HEK293T (cell line): ENCODE data around the gene SEMA3B.

Source experiments
- CTCF ChIA-PET: fragments of 350-600 bp; formaldehyde crosslinking; extraction: SDS; loops from one replicate; lab custom pipeline; 2021; ENCODE audit warnings: antibody characterized with exemption, inconsistent platforms; lab: Yijun Ruan, JAX
- POLR2A ChIA-PET: fragments of 350-600 bp; formaldehyde crosslinking; extraction: SDS; loops from one replicate; lab custom pipeline; 2020; ENCODE audit warnings: antibody characterized with exemption, inconsistent platforms; lab: Yijun Ruan, JAX
- DNase-seq: peaks from one replicate; pipeline ENCODE4 v3.0.0; 2012; ENCODE audit warnings: mixed read lengths; ENCODE audit errors: extremely low spot score
- ARNT ChIP-seq: fragments of 450-650 bp; IDR thresholded peaks from 2 replicates; pipeline ENCODE4 v1.6.1; 2017; ENCODE audit warnings: mild to moderate bottlenecking
- BHLHE40 ChIP-seq: fragments of 450-650 bp; IDR thresholded peaks from 2 replicates; pipeline ENCODE4 v1.6.1; 2016; ENCODE audit warnings: mild to moderate bottlenecking, moderate library complexity, borderline replicate concordance
- CTBP1 ChIP-seq: fragments of 450-650 bp; IDR thresholded peaks from 2 replicates; pipeline ENCODE4 v1.6.1; 2016; ENCODE audit warnings: borderline replicate concordance
- ELF4 ChIP-seq: fragments of 450-650 bp; IDR thresholded peaks from 2 replicates; pipeline ENCODE4 v1.6.1; 2017; ENCODE audit warnings: antibody characterized with exemption
- FOXA1 ChIP-seq: fragments of 450-650 bp; IDR thresholded peaks from 2 replicates; pipeline ENCODE4 v1.6.1; 2016; ENCODE audit warnings: mild to moderate bottlenecking
- FOXK2 ChIP-seq: fragments of 450-650 bp; IDR thresholded peaks from 2 replicates; pipeline ENCODE4 v1.6.1; 2016; ENCODE audit warnings: mild to moderate bottlenecking
- FOXM1 ChIP-seq: fragments of 450-650 bp; IDR thresholded peaks from 2 replicates; pipeline ENCODE4 v1.6.1; 2017; ENCODE audit warnings: mild to moderate bottlenecking, borderline replicate concordance
- HDGF ChIP-seq: fragments of 450-650 bp; IDR thresholded peaks from 2 replicates; pipeline ENCODE4 v1.6.1; 2017; ENCODE audit warnings: antibody characterized with exemption, borderline replicate concordance
- L3MBTL2 ChIP-seq: fragments of 450-650 bp; conservative IDR thresholded peaks from 2 replicates; pipeline ENCODE4 v1.6.1; 2016; ENCODE audit warnings: mild to moderate bottlenecking
- LEF1 ChIP-seq: fragments of 450-650 bp; IDR thresholded peaks from 2 replicates; pipeline ENCODE4 v1.6.1; 2017; ENCODE audit warnings: mild to moderate bottlenecking, borderline replicate concordance
- NFRKB ChIP-seq: fragments of 450-650 bp; IDR thresholded peaks from 2 replicates; pipeline ENCODE4 v1.6.1; 2016; ENCODE audit warnings: mild to moderate bottlenecking, moderate library complexity
- SP1 ChIP-seq: fragments of 450-650 bp; IDR thresholded peaks from 2 replicates; pipeline ENCODE4 v1.6.1; 2017
- SUZ12 ChIP-seq: fragments of 450-650 bp; IDR thresholded peaks from 2 replicates; pipeline ENCODE4 v1.6.1; 2016; ENCODE audit warnings: mild to moderate bottlenecking
- TARDBP ChIP-seq: fragments of 450-650 bp; IDR thresholded peaks from 2 replicates; pipeline ENCODE4 v1.6.1; 2016
- ZNF384 ChIP-seq: fragments of 450-650 bp; IDR thresholded peaks from 2 replicates; pipeline ENCODE4 v1.6.1; 2016
- TF ChIP-seq, protein P1 (sequence below): fragments of 450-650 bp; IDR thresholded peaks from 2 replicates; pipeline ENCODE4 v1.6.1; 2016

SEMA3B gene

DNA sequence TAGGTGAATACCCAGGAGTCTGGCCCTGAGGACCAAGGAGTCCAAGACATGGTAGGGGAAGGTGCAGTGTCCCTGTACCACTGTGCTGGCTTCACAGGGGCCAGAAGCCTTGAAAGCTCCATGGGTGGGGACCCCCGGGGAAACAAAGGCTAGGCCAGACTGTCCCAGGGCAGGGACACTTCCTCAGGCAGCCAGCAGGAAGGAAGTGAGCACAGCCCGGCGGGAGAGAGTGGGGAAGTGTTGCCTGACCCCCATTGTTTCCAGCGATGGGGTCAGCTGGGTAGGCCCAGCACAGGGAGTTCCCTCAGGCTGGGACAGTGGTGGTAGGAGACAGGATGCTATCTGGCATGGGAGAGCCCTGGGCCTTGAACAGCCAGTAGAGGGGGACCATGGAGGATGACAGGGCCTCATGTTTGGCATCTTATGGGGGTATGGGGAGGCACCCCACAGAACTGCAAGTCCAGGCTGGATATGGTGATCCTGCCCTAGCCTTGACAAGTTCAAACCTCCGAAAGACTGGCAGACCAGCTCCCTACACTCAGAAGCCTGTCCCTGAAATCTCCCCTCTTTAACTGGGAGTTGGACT lies 54.8 kb downstream of the SEMA3B start:
- ChIA-PET CTCF (interaction anchor here (0.7 to 1.6 kb wide), 9 partner anchors 9 to 1289 kb away, joined by 3 to 7 read pairs (median 3); partner anchors contain the start of genes GNAI2, HYAL3 and NAA80), POLR2A (interaction anchor here (1.9 to 3.7 kb wide), 2 partner anchors 13 to 32 kb away, joined by 7 to 23 read pairs; partner anchors contain the start of gene IFRD2)

DNA sequence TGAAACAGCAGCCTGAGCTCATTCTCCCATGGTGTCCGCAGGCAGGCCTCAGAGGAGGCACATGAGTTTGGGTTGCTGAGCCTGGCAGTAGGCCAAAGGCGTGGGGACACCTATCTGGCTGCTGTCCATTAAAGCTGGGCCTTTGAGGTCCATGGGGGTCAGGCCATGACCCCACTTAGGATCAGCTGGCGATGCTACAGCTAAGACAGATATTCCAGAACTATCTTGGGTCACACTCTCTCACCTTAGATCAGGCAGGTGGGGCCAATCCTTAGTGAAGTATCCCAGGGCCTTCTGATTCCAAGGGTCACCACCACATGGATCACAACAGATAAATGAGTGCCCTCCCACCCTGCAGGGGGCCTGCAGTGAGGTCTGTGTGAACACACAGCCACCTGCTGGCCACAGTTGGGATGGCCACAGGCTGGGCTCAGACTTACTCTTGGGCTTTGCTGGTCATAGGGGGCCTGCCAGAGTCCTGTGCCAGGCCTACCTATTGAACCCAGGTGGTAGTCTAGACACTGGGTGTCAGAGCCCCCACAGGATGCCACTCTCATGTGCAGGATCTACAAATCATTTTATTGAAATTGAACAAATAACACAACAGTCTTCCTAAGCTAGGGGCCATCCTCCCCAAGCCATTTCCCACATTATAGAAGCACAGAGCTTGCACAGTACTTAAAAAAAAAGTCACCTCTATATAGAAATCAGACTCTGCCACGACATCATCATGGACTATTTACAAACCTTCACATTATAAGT lies 55.6 kb downstream of the SEMA3B start:
- CTCF ChIA-PET: interaction anchor here (0.7 to 1.6 kb wide), 10 partner anchors 10 to 1288 kb away, joined by 3 to 7 read pairs (median 3); partner anchors contain the start of genes GNAI2, HYAL3 and NAA80
- DNase-seq: peak; percentile 74
- POLR2A ChIA-PET: interaction anchor here (1.9 to 3.7 kb wide), 2 partner anchors 13 to 33 kb away, joined by 7 to 23 read pairs; partner anchors contain the start of gene IFRD2
- TF ChIP-seq HDGF: peak; percentile 73; the same call in 1 of the 2 replicates
- no peak for TF ChIP-seq LEF1
- no peak for TF ChIP-seq SP1

More for the DNA sequence above, 54.8 kb downstream of the SEMA3B start:
- TF ChIP-seq CTBP1: no peak
- no peak for TF ChIP-seq ZNF384
- TF ChIP-seq SP1: no peak
- TF ChIP-seq SUZ12: no peak
- TF ChIP-seq, protein P1, sequence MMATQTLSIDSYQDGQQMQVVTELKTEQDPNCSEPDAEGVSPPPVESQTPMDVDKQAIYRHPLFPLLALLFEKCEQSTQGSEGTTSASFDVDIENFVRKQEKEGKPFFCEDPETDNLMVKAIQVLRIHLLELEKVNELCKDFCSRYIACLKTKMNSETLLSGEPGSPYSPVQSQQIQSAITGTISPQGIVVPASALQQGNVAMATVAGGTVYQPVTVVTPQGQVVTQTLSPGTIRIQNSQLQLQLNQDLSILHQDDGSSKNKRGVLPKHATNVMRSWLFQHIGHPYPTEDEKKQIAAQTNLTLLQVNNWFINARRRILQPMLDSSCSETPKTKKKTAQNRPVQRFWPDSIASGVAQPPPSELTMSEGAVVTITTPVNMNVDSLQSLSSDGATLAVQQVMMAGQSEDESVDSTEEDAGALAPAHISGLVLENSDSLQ: no peak
- TF ChIP-seq FOXK2: no peak
- TF ChIP-seq NFRKB: no peak
- no peak for TF ChIP-seq ARNT
- no peak for TF ChIP-seq FOXA1
- no peak for TF ChIP-seq FOXM1
- TF ChIP-seq HDGF: no peak
- TF ChIP-seq TARDBP: no peak
- DNase-seq: no peak

DNA sequence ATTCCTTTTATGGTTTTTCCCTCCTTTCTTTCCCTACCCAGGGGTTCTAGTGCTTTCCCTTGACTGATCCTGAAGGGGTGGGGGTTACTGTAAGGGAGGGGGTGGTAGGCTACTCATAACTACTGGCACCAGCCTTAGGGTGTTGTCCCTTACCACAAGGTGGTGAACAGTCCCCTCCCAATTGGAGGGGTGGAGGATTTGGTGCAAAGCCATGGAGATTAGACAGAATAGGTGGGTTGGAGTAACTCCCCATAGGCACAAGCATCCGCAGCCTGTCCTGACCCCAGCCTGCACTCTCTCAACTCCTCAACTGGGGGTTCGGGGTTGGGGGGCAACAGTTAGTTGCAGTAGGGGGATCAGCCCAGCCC lies 56.1 kb downstream of the SEMA3B start:
- POLR2A ChIA-PET: interaction anchor here (3.7 kb wide), 1 partner anchor 12 kb away, joined by 23 read pairs; no protein-coding TSS in a partner anchor
- TF ChIP-seq L3MBTL2 (no peak), ZNF384 (no peak), ELF4 (no peak), ARNT (no peak), HDGF (no peak), BHLHE40 (no peak), SP1 (no peak), TARDBP (no peak), CTBP1 (no peak), LEF1 (no peak), FOXM1 (no peak), NFRKB (no peak), FOXA1 (no peak), FOXK2 (no peak), SUZ12 (no peak)
- TF ChIP-seq, protein P1: no peak
- DNase-seq: no peak
- CTCF ChIA-PET: interaction anchor here (0.7 to 1.6 kb wide), 3 partner anchors 26 to 217 kb away, joined by 3 read pairs; partner anchors contain the start of genes HYAL3 and NAA80

DNA sequence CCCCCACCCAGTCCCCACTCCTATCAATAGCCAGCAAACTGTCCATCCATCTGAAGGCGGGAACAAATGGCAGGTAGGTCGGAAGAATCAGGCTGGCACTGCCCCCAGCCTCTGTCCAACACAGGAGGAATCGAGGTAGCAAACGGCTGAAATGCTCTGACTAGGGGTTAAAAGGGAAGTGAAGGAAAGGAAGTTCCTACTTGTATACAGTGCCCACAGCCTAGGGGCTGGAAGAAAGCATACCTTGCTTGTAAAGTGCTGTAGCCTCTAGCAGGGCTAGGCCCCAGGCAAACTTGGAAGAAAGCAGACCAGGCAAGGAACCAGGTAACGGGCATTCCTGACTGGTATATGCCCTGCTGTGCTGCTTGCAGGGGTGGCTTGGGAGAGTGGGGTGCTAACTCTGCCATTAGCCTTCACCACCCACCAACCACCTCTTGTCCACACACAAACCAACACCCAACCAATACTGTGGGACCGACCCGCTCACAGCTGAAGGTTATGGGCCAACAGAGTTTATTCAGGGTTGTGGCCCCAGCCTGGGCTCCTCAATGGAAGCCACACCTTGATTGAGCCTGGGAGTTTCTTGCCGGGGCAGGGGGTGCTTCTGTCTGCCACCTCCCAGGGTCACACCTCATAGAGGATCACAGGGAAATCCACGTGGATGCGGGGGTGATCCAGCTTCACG lies 56.7 kb downstream of the SEMA3B start:
- POLR2A ChIA-PET: interaction anchor here (1.7 kb wide), 1 partner anchor 12 kb away, joined by 5 read pairs; no protein-coding TSS in a partner anchor
- TF ChIP-seq TARDBP (no peak), LEF1 (no peak), FOXK2 (no peak), HDGF (no peak), SP1 (no peak), FOXA1 (no peak), SUZ12 (no peak), ELF4 (no peak), FOXM1 (no peak), CTBP1 (no peak), ARNT (no peak), NFRKB (no peak)
- TF ChIP-seq, protein P1: no peak
- CTCF ChIA-PET: interaction anchor here (0.7 kb wide), 1 partner anchor 26 kb away, joined by 3 read pairs; the partner anchor contains the start of genes HYAL3 and NAA80
- no peak for DNase-seq

DNA sequence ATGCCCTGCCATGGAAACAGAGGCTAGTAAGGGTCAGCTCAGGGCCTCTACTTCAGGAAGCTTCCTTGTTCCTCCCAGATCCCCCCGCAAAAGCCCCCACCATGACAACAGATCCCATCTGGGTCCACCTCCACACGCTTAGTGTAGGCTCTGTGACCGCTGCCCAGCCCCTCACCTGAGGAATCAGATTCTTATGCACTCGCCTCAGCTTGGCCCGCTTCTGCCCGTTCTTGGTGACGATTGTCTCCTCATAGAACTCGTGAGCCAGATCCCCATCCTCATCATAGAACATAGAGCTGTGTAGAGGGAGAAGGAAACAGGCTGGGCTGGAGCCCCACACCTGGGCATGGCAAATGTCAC lies 57.2 kb downstream of the SEMA3B start:
- CTCF ChIA-PET: no interaction called here
- POLR2A ChIA-PET: interaction anchor here (1.7 to 2.2 kb wide), 2 partner anchors 11 to 24 kb away, joined by 5 to 14 read pairs; partner anchors contain the start of genes CYB561D2 and NPRL2
- no peak for DNase-seq
- TF ChIP-seq ELF4 (no peak), L3MBTL2 (no peak), SUZ12 (no peak), FOXM1 (no peak), ARNT (no peak), TARDBP (no peak), BHLHE40 (no peak), LEF1 (no peak), FOXK2 (no peak)
- TF ChIP-seq, protein P1: no peak
